Stimulated activated CD8-positive, alpha-beta memory T cell treated with anti-CD3 and anti-CD28 coated beads, Interleukin-15, amount 100 ng/mL, for 48 hours (primary cell): ENCODE results near the gene SELENOV.

Experiments used
- DNase-seq, 2 donors: peaks; one replicate each; pipeline ENCODE4 v3.0.0-alpha.2; 2020; ENCODE audit warnings: low read depth in 2 of 2

Gene SELENOV

DNA sequence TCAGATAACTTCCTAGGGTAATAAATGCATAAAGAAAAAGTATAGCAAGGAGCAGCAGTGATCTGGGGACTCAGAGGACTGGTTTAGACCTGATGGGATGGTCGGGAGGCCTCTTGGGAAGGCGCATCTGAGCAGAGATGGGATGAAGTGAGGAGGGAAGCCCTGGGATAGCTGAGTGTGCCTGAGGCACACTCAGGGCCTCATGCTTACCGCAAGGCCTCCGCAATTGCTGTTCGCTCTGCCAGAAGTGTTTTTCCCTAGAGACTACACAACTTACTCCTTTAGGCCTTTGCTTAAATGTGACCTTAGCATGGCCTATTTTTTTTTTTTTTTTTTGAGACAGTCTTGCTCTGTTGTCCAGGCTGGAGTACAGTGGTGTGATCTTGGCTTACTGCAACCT, 20.3 kb upstream of the SELENOV start:
- DNase-seq, result no peak

DNA sequence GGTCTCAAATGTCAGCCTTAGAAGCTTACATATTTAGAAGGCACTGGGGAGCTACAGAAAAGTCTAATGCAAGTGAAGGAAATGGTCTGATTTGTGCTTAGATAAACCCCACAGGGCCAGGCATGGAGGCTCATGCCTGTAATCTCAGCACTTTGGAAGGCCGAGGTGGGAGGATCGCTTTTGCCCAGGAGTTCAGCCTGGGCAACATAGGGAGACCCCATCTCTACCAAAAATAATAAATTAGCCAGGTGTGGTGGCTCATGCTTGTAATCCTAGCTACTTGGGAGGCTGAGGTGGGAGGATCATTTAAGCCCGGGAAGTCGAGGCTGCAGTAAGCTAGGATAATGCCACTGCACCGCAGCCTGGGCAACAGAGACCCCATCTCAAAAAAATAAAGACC, 18.9 kb upstream of the SELENOV start:
- DNase-seq, result no peak

- DNase-seq, result no peak
These were observed 17.3 kb upstream of the SELENOV start for GRCh38 chr19:39497701-39497995.

GRCh38 chr19:39497996-39498797, 16.7 kb upstream of the SELENOV start:
- no peak for DNase-seq

GRCh38 chr19:39498798-39499642, 15.9 kb upstream of the SELENOV start, which contains the start of gene DLL3:
Gene DLL3, plus strand, starts transcription at chr19:39498947. Its CDS starts 28 bp downstream, at chr19:39498975.
- no peak for DNase-seq

DNA sequence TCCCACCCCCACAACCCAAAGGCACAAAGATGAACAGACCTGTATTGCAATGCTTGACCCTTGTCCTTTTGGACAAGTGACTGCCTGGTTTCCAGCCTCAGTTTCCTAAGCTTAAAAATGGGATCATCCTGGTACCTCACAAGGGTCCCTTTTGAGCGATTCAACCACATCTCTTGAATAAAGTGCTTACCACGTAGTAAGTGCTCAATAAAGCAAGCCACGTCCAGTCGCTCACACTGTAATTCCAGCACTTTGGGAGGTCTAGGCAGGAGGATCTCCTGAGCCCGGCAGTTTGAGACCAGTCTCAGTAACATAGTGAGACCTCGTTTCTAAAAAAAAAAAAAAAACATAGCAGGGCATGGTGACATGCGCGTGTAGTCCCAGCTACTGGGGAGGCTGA, 15.0 kb upstream of the SELENOV start:
- no peak for DNase-seq

DNA sequence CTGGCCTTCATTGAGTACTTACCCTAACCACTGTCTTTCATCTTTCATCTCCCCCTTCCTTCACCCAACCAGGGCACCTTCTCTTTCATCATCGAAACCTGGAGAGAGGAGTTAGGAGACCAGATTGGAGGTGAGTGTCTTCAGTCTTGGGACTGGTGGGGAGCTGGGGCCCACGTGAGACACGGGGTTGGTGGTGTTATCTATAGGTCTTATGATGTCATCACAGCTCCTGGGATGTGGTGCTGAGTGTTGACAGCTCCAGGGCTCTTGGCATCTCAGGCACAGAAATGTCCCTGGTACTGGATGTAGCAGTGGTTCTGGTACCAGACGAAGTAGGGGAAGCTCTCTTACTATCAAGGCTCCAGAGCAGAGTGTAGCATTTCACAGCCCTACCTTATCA, 14.4 kb upstream of the SELENOV start:
- no peak for DNase-seq

- DNase-seq, result no peak
These were observed 13.6 kb upstream of the SELENOV start for GRCh38 chr19:39501340-39501739.

DNA sequence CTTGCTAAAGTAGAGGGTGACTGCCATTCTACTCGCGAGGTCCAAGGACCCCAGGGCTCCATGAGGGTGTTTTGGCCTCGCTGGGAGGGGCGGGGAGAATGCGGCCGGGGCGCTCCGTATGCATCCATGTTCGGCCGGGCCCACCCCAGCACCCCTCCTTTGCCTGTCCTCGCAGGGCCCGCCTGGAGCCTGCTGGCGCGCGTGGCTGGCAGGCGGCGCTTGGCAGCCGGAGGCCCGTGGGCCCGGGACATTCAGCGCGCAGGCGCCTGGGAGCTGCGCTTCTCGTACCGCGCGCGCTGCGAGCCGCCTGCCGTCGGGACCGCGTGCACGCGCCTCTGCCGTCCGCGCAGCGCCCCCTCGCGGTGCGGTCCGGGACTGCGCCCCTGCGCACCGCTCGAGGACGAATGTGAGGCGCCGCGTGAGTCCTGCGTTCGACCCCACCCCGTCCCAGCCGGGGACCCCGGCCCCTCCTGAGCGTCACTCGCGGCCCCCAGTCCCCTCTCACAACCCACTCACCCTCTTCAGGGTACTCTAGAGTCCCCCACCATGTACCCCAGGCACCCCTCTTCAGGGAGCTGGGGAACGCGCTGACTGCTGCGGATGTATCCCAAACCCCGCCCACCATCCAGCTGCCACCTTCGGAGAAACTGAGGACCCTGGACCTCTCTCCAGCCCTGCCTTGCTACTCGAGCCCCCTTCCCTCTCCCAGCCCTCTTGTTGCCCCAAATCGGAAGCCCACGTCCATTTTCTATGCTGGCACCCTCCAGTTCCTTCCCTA, 12.1 kb upstream of the SELENOV start:
- peak; percentile 69 to 74 for DNase-seq

DNA sequence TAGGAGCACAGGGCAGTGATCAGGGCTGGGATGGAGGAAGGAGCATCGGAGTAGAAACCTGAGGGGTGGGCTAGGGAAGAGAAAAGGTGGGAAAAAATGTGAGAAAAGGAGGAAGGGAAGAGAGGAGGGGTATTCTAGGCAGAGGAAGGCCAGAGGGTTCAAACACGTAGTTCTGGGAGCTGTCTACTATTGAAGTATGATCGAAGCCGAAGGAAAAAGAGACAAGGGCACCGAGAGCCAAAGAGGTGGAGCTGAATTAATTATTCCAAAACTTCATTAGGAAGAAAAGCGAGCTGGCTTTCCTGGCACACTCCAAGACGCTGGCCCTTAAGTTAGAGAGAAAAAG, 8.4 kb upstream of the SELENOV start:
- no peak for DNase-seq

- DNase-seq, result peak; percentile 58 to 67
These were observed 7.8 kb upstream of the SELENOV start for GRCh38 chr19:39506944-39507714.

GRCh38 chr19:39507715-39508364, 7.1 kb upstream of the SELENOV start:
- no peak for DNase-seq

DNA sequence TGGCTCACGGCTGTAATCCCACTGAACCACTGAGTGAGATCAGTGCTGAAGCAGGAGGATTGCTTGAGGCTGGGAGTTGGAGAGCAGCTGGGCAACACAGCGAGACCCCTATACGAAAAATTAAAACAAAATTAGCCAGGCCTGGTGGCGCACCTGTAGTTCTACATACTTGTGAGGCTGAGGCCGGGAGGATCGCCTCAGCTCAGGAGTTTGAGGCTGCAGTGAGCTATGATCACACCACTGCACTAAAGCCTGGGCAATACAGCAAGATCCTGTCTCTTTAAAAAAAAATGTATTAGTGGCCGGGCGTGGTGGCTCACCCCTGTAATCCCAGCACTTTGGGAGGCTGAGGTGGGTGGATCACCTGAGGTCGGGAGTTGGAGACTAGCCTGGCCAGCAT, 6.3 kb upstream of the SELENOV start:
- no peak for DNase-seq

DNA sequence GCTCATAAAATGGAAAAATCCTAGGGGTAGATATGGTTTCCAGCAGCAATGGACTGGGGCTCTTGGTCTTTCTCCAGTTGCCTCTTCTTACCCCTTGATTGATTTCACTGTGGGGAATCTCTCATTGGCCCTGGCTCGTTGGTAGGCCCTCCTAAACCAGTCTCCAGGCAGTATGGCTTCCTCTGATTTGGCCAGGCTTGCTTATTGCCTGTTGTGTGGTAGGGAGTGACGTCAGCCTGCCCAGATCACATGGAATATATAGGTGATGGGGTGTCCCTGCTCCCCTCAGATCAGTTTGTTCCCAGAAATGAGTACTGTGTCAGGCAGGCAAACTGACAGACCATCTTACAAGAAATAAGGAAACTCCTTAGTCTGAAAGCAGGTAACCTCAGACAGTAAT, 5.7 kb upstream of the SELENOV start:
- DNase-seq, result no peak

DNA sequence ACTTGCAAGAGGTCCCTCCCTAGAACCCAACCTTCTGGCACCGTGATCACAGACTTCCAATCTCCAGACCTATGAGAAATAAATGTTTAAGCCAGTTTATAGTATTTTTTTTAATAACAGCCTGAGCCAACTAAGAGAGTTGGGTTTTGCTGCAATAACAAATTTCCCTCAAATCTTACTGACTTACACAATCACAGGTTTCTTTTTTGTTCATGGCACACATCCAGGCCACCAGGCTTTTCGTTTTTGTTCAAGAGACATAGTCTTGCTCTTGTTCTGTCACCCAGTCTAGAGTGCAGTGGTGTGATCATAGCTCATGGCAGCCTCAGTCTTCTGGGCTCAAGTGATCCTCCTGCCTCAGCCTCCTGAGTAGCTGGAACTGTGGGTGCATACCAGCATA, 2.0 kb upstream of the SELENOV start:
- DNase-seq, result no peak

- no peak for DNase-seq
These were observed 732 bp downstream of the SELENOV start for GRCh38 chr19:39515551-39516191.

DNA sequence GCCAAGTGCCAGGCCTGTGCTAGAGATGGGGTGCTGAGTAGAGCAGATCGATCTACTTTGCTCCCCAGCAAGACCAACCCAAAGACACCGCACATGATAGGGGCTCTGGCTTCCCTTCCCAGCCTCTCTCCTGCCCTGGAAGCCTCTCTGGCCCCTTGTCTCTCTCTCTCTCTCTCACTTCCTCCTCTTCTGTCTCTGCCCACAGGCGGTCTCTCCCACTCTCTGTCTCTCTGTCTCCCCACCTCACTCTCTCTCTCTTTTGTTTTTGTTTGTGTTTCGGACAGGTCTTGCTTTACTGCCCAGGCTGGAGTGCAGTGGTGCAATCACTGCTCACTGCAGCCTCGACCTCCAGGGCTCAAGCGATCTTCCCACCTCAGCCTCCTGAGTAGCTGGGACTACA, 1.3 kb downstream of the SELENOV start:
- no peak for DNase-seq

DNA sequence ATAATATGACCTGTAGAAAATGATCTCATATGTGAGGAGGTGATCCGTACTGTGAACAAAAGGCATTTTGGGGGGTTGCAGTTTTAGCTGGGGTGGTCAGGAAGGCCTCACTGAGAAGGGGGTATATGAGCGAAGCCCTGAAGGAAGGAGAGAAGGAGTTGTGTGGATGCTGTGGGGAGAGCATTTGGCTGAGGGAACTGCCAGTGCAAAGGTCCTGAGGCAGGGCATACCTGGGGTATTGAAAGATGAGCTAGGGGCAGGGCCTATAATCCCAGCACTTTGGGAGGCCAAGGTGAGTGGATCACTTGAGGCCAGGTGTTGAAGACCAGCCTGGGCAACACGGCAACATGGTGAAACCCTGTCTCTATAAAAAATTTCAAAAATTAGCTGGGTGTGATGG, 2.5 kb downstream of the SELENOV start:
- no peak for DNase-seq

DNA sequence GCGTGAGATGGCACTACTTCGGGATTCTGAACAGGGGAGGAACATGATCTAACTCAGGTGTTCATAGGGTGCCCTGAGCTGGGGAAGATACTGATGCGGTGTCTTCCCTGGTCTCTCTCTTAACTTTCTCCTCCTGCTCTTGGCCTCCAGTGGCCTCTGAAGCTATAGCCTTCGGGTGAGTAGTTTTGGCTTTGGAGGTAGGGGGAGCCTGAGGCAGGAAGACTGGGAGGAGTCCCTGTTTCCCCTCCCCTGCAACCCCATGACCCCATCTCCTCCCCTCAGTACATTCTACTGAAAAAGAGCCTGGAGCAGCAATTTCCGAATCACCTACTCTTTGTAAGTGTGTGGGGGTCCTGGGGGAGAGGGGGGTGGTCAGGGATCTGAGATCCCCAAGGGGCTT, 3.5 kb downstream of the SELENOV start:
- DNase-seq, result no peak

GRCh38 chr19:39518975-39519374, 4.0 kb downstream of the SELENOV start:
- DNase-seq, result no peak
